SIG-M5 treated with dmso at 0.1 percent for 504 hours (cell line): Measurements from ENCODE around the gene SUMO3.

ENCODE experiments used
- DNase-seq: peaks from one replicate; lab custom pipeline; 2025; ENCODE audit not compliant: unreplicated experiment; lab: John Stamatoyannopoulos, UW

Gene SUMO3

DNA sequence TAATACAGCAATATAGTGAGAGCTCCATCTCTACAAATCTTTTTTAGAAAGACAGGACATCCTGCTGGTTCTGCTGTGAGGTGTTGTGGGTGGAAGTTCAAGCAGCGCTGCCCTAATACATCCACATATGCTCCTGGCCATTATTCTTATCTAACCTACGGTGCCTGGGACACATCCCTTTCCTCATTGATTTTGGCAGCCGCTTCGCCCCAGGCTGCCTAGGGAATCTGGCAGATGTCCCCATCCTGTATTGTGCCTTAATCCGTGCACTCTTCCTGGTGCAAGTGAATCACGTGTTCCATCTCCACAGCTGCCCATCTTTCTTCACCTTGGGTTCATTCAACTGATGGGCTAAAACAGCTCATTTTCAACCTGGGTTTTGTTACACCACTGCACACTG lies 13.1 kb downstream of the SUMO3 start:
- no peak for DNase-seq

- DNase-seq, result no peak
Measured at GRCh38 chr21:44803651-44804050, 14.2 kb downstream of the SUMO3 start.

- peak; percentile 31 for DNase-seq
Measured at GRCh38 chr21:44802396-44803153, 15.3 kb downstream of the SUMO3 start.

GRCh38 chr21:44801468-44802395 lies 16.1 kb downstream of the SUMO3 start, which contains the start of gene UBE2G2:
TSS of gene UBE2G2 (minus strand) at chr21:44801820. CDS start at chr21:44801748, 72 bp downstream.
- DNase-seq, result peak; percentile 72

DNA sequence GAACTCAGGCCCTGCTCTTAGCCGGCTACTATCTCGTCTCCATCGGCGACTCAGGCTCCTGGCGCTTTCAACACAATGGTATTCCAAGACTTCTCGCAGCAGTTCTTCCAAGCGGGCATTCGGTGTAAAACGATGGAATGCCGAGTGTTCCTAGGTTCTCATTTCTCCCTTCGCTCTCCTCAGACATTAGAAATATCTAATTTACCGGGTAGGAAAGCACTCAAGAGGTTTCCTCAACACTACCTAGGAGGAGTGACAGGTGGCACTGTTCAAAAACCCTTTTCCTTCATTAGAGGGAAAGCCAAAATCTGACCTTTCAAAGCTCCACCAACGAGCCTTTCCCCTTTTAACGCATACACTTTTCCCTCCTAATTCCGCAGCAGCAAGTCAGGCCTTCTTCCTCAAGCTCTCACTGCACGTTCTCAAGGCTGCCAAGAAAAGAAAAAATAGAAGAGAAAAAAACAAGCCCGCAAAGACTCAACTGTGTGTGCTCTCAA lies 16.8 kb downstream of the SUMO3 start:
- peak; percentile 62 for DNase-seq

DNA sequence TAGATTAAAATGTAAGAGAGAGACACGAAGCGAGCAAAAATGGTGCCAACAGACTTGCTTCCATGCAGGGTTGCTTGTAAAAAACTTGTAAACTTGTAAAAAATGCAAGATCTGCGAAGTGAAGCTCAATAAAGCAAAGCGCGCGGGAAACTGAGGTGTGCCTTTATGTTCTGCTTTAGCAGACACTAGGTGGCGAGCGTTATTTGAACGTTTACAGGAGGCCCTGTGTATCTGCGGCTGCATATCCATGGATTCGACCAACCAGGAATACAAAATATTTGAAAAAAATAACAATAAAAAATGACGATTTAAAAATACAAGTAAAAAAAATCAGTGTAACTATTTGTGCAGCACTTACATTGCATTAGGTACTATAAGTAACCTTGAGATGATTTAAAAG lies 17.8 kb downstream of the SUMO3 start:
- peak; percentile 74 for DNase-seq

GRCh38 chr21:44799646-44800045 lies 18.2 kb downstream of the SUMO3 start:
- DNase-seq, result no peak

GRCh38 chr21:44797775-44798174 lies 20.1 kb downstream of the SUMO3 start:
- no peak for DNase-seq

- no peak for DNase-seq
Measured at GRCh38 chr21:44795342-44795741, 22.5 kb downstream of the SUMO3 start.

DNA sequence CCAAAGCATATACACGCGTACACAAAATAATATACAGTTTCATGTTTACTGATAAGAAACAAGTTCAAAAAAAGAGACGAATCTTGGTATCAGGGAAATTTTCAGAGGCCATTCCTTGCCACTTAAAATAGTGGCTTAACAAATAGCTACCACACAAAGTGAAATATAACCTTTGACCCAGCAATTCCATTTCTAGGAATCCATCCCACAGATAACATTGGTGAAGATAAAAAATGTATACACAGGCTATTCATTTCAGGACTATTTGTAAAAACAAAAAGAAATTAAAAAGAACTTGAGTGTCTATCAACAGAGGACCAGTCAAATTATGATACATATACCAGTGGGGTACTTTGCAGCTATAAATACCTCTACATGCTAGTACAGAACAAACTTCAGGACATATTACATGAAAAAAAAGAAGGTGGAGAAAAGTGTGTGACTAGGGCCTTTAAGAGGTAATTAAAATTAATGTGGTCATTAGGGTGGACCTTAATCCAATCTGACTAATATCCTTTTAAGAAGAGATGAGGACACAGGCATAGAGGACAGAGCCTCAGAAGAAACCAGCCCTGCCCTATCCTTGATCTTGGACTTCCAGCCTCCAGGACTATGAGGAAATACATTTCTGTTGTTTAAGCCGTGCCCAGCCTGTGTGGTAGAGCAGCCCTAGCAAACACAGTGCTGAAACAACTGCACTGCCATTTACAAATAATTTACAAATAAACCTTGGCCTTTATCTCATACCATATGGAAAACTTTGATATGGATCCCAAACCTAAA lies 24.1 kb downstream of the SUMO3 start:
- no peak for DNase-seq

DNA sequence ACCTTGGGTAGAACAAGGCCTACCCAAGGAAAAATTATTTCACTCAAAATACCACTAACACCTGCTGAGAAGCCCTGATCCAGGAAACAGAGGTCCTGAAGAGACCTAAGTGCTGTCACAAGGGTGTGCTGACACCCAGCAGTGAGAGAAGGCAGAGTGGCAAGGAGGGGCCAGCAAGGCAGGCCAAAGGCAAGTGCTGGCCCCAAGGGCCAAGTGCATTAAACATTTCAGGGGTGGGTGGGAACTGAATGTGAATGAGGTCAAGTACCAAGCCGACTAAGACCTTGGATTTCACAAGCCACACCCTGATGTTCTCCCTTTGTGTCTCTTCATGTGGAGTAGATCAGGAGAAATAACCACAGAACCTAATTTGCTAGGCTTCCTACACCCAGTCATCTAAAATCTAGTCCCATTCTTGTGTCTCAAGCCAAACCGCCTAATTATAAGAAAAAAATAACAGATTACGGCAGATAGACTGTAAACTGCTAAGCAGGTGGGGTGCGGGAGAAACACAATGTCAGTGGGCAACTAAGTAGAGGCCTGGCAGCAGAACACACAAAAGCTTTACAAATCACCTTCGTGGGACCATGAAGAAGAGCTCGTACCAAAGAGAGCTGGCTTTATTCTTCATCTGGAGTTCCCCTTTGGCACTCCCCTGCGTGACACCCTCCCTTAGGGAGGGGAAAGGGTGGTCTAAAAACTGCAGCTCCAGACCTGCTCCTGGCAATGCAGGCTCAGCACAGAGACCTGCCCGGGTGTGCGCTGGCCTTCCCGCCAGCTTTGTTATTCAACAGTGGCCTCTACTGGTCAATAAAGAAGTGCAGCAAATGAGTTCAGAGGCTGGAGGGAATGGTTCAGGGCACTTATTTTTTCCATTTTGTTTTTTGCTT lies 24.9 kb downstream of the SUMO3 start:
- peak; percentile 63 for DNase-seq

DNA sequence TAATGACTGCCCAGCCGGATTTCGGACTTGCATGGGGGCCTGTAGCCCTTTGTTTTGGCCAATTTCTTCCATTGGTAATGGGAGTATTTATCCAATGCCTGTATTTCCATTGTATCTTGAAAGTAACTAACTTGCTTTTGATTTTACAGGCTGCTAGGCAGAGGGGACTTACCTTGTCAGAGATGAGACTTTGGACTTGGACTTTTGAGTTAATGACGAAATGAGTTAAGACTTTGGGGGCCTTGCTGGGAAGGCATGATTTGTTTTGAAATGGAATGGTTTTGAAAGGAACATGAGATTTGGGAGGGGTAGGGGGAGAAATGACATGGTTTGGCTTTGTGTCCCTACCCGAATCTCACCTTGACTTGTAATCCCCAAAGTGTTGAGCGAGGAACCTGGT lies 25.9 kb downstream of the SUMO3 start:
- no peak for DNase-seq

DNA sequence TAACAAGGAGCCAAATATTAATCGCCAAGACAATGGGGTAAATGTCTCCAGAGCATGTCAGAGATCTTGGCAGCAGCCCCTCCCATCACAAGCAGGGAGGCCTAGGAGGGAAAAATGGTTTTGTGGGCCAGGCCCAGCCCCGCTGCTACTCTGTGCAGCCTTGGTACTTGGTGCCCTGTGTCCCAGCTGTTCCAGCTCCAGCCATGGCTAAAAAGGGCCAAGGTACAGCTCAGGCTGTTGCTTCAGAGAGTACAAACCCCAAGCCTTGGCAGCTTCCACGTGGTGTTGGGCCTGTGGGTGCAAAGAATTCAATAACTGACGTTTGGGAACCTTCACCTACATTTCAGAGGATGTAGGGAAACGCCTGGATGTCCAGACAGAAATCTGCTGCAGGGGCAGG lies 26.6 kb downstream of the SUMO3 start:
- DNase-seq, result no peak

DNA sequence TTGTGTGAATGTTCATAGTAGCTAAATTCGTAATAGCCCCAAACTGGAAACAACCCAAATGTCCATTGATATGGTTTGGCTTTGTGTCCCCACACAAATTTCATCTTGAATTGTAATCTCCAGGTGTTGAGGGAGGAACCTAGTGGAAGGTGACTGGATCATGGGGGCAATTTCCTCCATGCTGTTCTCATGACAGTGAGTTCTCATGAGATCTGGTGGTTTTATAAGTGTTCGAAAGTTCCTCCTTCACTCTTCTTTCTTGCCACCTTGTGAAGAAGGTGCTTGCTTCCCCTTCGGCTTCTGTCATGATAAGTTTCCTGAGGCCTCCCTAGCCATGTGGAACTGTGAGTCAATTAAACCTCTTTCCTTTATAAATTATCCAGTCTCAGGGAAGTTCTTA lies 27.5 kb downstream of the SUMO3 start:
- no peak for DNase-seq

- no peak for DNase-seq
Measured at GRCh38 chr21:44789880-44790279, 28.0 kb downstream of the SUMO3 start.

- no peak for DNase-seq
Measured at GRCh38 chr21:44785620-44786335, 32.1 kb downstream of the SUMO3 start.

- no peak for DNase-seq
Measured at GRCh38 chr21:44784810-44785209, 33.1 kb downstream of the SUMO3 start.

- DNase-seq, result no peak
Measured at GRCh38 chr21:44783020-44783696, 34.7 kb downstream of the SUMO3 start.
